RWPE2 (cell line): ENCODE results near the gene NRP2.

Experiments
- ATAC-seq: fragments of 200-7000 bp; cut with Tn5 transposase; 3 replicates; pipeline ENCODE4 v1.9.1; 2021; ENCODE audit warnings: low read depth
- DNase-seq: peaks from one replicate; pipeline ENCODE4 v3.0.0-alpha.2; 2020; ENCODE audit warnings: low spot score
- H3K27ac ChIP-seq: fragments of 450-650 bp; 2 replicates; pipeline ENCODE4 v1.5.1; 2017; ENCODE audit warnings: mild to moderate bottlenecking; ENCODE audit not compliant: poor library complexity, severe bottlenecking
- H3K27me3 ChIP-seq: fragments of 250-450 bp; sonication (Bioruptor Pico); 2 replicates; pipeline ENCODE4 v1.5.1; 2021; ENCODE audit warnings: mild to moderate bottlenecking, moderate library complexity; ENCODE audit not compliant: insufficient read depth, poor library complexity, severe bottlenecking
- H3K36me3 ChIP-seq: fragments of 250-450 bp; sonication (Bioruptor Pico); 2 replicates; pipeline ENCODE4 v1.5.1; 2020; ENCODE audit warnings: low read depth, mild to moderate bottlenecking, moderate library complexity
- H3K4me1 ChIP-seq: fragments of 250-450 bp; sonication (Bioruptor Pico); 2 replicates; pipeline ENCODE4 v1.5.1; 2021; ENCODE audit warnings: mild to moderate bottlenecking, moderate library complexity; ENCODE audit not compliant: insufficient read depth, poor library complexity, severe bottlenecking
- H3K4me3 ChIP-seq: fragments of 250-450 bp; sonication (Bioruptor Pico); 2 replicates; pipeline ENCODE4 v1.5.1; 2021; ENCODE audit warnings: mild to moderate bottlenecking, moderate library complexity; ENCODE audit not compliant: severe bottlenecking
- H3K9me3 ChIP-seq: fragments of 250-450 bp; sonication (Bioruptor Pico); 2 replicates; pipeline ENCODE4 v1.5.1; 2021; ENCODE audit warnings: mild to moderate bottlenecking, moderate library complexity; ENCODE audit not compliant: severe bottlenecking
- TF ChIP-seq, protein P1 (sequence below): fragments of 450-650 bp; IDR thresholded peaks from one replicate; pipeline ENCODE4 v1.5.1; 2017; ENCODE audit warnings: mild to moderate bottlenecking, moderate library complexity; ENCODE audit not compliant: poor library complexity, severe bottlenecking

NRP2 gene

DNA sequence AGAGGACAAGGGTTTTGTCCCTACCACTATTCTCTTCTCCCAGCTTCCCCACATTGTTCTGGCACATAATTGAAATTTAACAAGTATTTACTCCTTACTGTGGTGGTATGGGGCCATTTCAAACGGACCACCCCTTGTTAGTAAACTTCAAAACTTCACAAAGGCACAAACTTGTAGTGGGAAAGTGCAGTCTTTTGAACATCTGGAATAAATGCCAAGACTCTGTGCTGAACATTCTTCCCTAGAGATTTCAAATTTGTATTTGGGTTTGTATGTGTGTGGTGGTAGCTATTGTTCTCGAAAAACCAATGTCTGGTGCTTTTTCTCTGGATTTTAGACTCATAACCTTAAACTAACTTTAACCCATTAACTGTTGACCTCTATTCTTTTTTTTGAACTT, 151.6 kb downstream of the NRP2 start:
- Histone ChIP-seq H3K27me3 (no peaks in the 10 kb centered on the region), H3K27ac (no peak overlapping the region), H3K4me1 (no peaks in the 10 kb centered on the region), H3K36me3 (no peaks in the 10 kb centered on the region), H3K9me3 (peaks cover 3% of the 10 kb centered on the region), H3K4me3 (no peak overlapping the region)
- TF ChIP-seq, protein P1, sequence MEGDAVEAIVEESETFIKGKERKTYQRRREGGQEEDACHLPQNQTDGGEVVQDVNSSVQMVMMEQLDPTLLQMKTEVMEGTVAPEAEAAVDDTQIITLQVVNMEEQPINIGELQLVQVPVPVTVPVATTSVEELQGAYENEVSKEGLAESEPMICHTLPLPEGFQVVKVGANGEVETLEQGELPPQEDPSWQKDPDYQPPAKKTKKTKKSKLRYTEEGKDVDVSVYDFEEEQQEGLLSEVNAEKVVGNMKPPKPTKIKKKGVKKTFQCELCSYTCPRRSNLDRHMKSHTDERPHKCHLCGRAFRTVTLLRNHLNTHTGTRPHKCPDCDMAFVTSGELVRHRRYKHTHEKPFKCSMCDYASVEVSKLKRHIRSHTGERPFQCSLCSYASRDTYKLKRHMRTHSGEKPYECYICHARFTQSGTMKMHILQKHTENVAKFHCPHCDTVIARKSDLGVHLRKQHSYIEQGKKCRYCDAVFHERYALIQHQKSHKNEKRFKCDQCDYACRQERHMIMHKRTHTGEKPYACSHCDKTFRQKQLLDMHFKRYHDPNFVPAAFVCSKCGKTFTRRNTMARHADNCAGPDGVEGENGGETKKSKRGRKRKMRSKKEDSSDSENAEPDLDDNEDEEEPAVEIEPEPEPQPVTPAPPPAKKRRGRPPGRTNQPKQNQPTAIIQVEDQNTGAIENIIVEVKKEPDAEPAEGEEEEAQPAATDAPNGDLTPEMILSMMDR, result no peak
- no peak for DNase-seq
- ATAC-seq, result no peak

DNA sequence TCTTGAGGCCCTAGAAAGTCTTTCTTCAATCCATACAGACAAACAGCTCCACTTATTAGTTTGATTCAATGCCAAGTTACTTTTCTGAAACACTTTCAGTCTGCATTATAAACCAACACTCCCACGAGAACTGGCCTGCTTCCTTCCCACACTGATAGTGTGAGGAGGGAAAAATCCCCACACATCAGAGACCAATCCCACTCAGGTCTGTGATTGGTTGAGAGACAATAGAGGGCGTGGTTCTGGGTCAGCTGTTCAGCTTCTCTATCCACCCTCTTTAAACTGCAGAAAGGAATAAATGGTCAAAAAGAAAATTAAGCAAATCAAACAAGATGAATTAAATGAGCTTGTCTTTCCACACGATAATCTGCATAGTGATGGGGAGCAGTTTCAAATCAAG, 152.5 kb downstream of the NRP2 start:
- DNase-seq (no peak), ATAC-seq (no peak)
- H3K4me3 ChIP-seq, result no peak overlapping the region
- TF ChIP-seq, protein P1, result no peak
- peaks cover 3% of the 10 kb centered on the region for H3K9me3 ChIP-seq
- H3K27ac ChIP-seq, result no peak overlapping the region
- H3K27me3 ChIP-seq, result no peaks in the 10 kb centered on the region
- H3K36me3 ChIP-seq, result no peaks in the 10 kb centered on the region
- H3K4me1 ChIP-seq, result no peaks in the 10 kb centered on the region

DNA sequence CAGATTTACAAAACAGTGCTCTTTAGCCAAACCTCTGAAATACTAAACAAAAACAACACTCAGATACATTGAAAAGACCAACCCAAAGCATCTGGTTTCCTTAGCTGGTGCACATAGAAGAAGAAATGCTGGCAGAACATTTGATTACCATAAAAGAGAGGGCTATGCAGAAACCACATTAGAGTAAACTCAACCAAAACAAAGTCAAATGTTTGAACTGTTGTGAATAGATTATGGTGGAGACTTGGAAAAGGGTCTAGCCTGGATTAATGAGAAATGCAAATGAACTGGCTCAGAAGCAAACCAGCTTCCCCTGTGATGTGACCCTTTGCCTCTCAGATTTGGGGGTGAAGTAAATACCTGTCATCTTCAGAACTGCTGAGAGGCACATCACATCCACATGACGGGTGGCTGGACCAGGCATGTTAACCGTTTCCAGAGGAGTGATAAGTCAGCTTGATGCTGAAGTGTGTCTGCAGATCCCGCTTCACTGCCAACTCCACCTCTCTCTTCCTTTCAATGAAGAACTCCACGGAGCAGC, 153.0 kb downstream of the NRP2 start:
- ATAC-seq, result no peak
- TF ChIP-seq, protein P1, result no peak
- no peak for DNase-seq
- no peak overlapping the region for H3K4me3 ChIP-seq
- H3K36me3 ChIP-seq, result no peaks in the 10 kb centered on the region
- peaks cover 3% of the 10 kb centered on the region for H3K9me3 ChIP-seq
- H3K4me1 ChIP-seq, result no peaks in the 10 kb centered on the region
- no peaks in the 10 kb centered on the region for H3K27me3 ChIP-seq
- H3K27ac ChIP-seq, result no peak overlapping the region

DNA sequence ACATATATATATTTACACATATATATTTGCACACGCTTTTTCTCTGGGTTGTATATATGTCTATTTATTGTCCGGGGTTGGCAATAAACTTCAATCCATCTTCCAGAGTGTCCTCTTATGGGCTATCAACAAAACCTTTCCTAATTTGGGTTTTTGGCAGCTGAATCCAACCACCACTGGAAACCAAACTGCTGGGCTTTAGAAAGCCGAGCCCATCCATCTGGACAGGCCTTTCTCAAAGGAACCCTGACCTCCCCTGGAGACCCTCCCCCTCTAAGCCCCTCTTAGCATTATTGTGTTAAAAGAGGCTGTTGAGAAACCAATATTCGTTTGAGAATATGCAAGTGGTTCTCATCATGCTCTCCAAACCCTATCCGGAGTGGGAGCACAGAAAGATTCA, 153.6 kb downstream of the NRP2 start:
- H3K27ac ChIP-seq, result no peak overlapping the region
- no peak overlapping the region for H3K4me3 ChIP-seq
- no peak for DNase-seq
- H3K9me3 ChIP-seq, result peaks cover 3% of the 10 kb centered on the region
- TF ChIP-seq, protein P1, result no peak
- ATAC-seq, result no peak
- H3K4me1 ChIP-seq, result no peaks in the 10 kb centered on the region
- no peaks in the 10 kb centered on the region for H3K27me3 ChIP-seq
- no peaks in the 10 kb centered on the region for H3K36me3 ChIP-seq

DNA sequence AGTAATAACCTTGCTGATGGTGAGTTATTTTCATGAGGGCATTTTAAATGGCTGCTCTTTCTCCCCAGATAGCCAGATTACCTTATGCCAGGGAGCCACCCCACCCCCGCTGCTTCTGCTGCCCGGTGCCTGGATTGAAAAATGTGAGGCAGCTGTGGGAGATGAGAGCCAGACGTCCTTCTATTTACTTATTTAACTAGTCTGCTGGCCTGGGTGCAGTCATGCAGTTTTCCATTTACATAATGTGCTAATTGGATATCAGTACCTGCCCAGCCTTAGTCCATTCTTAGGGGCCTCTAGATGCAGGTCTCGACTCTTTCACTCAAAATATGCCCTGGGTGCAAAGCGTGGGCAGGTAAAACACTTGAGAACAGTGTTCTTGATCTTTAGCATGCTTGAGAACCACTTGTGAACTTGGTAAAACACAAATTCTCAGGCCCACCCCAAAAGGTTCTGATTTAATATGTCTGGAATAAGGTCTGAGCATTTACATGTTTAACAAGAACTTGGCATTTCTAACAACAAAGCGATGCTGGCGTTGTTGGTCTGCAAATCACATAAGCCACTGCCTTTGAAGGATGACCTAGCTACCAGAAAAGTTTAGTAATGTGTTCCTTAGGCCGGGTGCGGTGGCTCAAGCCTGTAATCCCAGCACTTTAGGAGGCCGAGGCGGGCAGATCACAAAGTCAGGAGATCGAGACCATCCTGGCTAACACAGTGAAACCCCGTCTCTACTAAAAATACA, 154.3 kb downstream of the NRP2 start:
- ATAC-seq (no peak), DNase-seq (no peak)
- TF ChIP-seq, protein P1, result no peak
- H3K9me3 ChIP-seq, result peaks cover 3% of the 10 kb centered on the region
- H3K4me1 ChIP-seq, result no peaks in the 10 kb centered on the region
- no peak overlapping the region for H3K4me3 ChIP-seq
- H3K27me3 ChIP-seq, result no peaks in the 10 kb centered on the region
- H3K27ac ChIP-seq, result no peak overlapping the region
- no peaks in the 10 kb centered on the region for H3K36me3 ChIP-seq
